Measurements from ENCODE around the gene DUOXA2. TPM values are rescaled to one million over a fixed set of nuclear protein-coding genes. Genes with fewer than 3 reads are reported as not detected.
"Not testable (repeated sequence)": the region's sequence is repeated elsewhere in the genome, so short reads cannot be mapped to it uniquely, and the experiment has no call there.

Gene DUOXA2
- total RNA-seq = not detected

DNA sequence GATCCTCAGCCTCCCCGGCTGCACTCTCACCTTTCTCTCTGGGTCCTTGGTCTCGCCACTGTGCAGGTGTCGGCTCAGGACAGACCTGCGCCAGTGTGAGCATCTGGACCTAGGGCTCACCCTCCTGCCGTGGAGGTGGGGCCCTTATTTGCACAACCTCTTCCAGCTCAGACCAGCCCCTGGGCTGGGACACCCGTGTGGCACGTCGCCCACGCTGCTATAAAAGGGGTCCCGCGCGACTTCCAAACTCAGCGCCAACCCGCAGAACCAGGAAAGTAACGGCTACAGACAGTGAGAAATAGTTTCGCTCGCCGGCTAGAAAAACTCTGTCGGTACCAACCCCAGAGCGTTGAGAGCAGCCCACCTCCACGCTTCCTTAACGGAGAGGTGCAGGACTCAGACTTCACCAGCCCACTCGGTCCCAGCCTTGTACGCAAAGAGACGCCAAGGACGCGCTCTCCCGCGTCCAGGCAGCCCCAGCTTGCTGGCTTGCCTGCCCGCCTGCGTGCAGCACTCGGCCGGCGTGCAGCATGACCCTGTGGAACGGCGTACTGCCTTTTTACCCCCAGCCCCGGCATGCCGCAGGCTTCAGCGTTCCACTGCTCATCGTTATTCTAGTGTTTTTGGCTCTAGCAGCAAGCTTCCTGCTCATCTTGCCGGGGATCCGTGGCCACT is at the start of gene DUOXA2, which contains the start of gene DUOX2:
TSS of gene DUOXA2 (plus strand) at position 251 of the 675 bp plus-strand sequence. CDS start at position 531, 280 bp downstream.
TSS of gene DUOX2 (minus strand) at position 97 of the 675 bp plus-strand sequence. CDS start 761 bp downstream, outside the sequence.
- no peaks in the 10 kb centered on the region for H3K9me3 Mint-ChIP-seq
- DNase-seq = no peak
- peak within 1 kb of the TSS; percentile 49 for H3K4me3 Mint-ChIP-seq
- no peak for ATAC-seq
- no peaks in the 10 kb centered on the region for H3K36me3 Mint-ChIP-seq (ENCODE audit: insufficient read depth)
- peaks cover 47% of the 10 kb centered on the region for H3K4me1 Mint-ChIP-seq (ENCODE audit: low read depth)
- H3K27me3 Mint-ChIP-seq (ENCODE audit: low read depth) = peaks cover 84% of the 10 kb centered on the region

DNA sequence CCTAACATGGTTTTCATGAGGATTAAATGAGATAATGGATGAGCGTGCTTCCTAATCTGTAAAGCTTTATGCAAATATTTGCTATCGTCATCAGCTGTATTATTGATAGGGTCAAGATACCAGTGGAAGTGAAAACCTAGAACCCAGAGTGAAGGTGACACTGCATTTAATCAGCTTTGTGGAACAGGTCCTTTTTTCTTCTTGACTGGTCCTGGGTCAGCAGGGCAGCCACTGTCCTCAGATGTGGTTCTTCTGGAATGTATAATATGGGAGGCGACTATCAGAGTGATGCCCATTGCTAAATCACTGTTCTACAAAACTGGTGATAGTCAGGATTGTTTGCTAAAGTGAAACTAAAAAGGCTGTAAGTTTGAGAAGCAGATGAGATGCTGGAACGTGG is 49.7 kb upstream of the DUOXA2 start:
- DNase-seq (no peak), ATAC-seq (no peak)
- H3K4me3 Mint-ChIP-seq = no peak overlapping the region
- H3K9me3 Mint-ChIP-seq = no peaks in the 10 kb centered on the region
- H3K4me1 Mint-ChIP-seq (ENCODE audit: low read depth) = peaks cover 3% of the 10 kb centered on the region
- H3K36me3 Mint-ChIP-seq (ENCODE audit: insufficient read depth) = peaks cover 20% of the 10 kb centered on the region
- H3K27me3 Mint-ChIP-seq (ENCODE audit: low read depth) = no peaks in the 10 kb centered on the region

DNA sequence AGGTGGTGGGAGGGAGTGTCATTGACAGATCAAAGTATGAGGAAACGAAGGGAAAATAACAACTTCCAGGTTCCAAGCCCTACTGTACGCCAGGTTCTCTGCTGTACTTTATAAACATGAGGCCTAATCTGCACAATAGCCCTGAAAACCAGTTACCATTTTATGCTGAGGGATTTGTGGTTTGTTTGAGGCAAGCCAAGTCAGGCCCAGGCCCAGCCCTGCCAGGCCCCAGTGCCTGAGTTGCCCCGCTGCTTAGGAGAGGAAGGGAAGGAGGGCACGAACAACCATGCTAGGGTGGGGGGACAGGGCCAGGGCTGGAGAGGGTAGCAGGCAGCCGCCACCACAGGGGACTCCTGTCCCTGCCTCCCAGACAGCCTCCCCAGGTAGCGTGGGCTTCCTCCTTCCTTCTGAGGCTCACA is 44.2 kb upstream of the DUOXA2 start:
- H3K27me3 Mint-ChIP-seq (ENCODE audit: low read depth); ATAC-seq; DNase-seq; H3K4me3 Mint-ChIP-seq; H3K9me3 Mint-ChIP-seq; H3K4me1 Mint-ChIP-seq (ENCODE audit: low read depth): not testable (repeated sequence)
- H3K36me3 Mint-ChIP-seq (ENCODE audit: insufficient read depth) = peaks cover 16% of the 10 kb centered on the region

DNA sequence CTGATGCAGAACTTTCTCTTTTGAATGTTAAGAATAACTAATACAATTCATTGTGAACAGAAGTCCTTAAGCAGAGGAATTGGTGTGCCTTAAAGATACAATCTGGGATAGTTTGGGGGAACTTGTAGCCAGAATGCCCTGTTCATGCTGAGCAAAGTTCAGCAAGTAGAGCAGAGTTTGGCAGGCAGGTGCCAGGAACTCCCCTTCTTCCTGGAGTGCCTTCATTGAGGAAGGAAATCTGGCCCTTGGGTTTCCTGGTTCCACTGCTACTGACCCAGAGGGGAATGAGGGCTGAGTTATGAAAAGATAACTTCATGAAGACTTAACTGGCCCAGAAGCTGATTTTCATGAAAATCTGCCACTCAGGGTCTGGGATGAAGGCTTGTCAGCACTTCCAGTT is 40.5 kb upstream of the DUOXA2 start:
- not testable (repeated sequence) for H3K4me3 Mint-ChIP-seq; DNase-seq; H3K4me1 Mint-ChIP-seq (ENCODE audit: low read depth); H3K36me3 Mint-ChIP-seq (ENCODE audit: insufficient read depth); H3K9me3 Mint-ChIP-seq; H3K27me3 Mint-ChIP-seq (ENCODE audit: low read depth); ATAC-seq

DNA sequence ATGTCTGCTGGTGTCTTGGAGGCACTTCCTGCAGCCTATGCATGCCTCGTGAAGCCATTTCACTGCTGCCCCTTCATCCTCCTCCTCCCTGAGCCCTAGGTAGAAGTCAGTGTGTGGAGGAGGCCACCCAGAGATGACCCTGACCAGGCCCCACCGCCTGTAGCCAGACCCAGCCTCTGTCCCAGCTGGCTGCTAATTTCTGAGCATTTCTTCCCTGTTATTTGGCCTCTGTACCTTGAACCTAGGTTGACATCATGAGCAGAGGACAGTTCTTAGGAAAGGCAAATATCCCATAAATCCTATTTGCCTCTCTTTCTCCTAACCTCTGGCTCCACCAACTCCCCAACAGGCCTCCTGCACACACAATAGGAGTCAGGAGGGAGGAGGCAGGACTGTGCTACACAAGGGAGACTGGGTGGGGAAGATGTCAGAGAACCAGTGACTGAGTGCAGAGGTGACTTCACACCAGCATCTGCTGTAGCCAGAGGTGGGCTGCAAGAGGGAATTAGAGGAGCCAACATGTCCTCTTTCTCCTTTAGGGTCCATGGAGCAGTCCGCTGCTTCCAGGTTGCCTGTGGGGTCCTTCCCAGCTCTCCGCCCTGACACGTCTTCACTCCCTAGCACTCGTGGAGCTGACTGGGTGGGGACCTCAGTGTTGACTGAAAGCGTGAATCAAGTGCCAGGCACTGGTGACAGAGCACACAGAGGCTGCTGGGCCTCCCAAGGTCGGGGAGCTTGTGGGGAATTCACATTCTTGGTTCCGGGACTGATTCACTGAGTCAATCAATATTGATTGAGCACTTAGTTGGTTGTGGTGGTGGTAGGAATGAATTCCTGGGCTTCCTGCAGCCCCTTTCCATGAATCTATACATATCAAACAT is 38.4 kb upstream of the DUOXA2 start:
- H3K27me3 Mint-ChIP-seq (ENCODE audit: low read depth); H3K4me1 Mint-ChIP-seq (ENCODE audit: low read depth); ATAC-seq; H3K9me3 Mint-ChIP-seq; H3K36me3 Mint-ChIP-seq (ENCODE audit: insufficient read depth); H3K4me3 Mint-ChIP-seq; DNase-seq: not testable (repeated sequence)

DNA sequence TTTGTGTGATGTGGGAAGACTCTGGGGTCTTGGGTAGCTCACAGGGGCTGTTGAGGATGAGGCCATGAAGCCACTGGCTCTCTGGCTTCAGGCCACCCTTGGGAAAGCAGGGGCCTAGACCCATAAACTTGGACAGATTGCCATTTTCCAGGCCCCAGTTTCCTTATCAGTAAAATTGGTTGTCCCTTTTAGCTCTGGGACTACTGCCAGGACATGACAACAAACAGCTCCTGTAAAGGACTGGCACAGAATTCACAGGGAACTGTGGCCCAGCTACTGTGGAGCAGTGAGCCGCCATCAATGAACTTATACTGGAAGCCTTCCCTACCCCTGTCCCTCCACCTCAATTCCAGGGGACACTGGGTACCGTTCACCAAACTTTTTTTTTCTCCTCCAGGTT is 36.7 kb upstream of the DUOXA2 start:
- not testable (repeated sequence) for H3K9me3 Mint-ChIP-seq; H3K4me3 Mint-ChIP-seq; H3K36me3 Mint-ChIP-seq (ENCODE audit: insufficient read depth); H3K27me3 Mint-ChIP-seq (ENCODE audit: low read depth); DNase-seq; ATAC-seq; H3K4me1 Mint-ChIP-seq (ENCODE audit: low read depth)

DNA sequence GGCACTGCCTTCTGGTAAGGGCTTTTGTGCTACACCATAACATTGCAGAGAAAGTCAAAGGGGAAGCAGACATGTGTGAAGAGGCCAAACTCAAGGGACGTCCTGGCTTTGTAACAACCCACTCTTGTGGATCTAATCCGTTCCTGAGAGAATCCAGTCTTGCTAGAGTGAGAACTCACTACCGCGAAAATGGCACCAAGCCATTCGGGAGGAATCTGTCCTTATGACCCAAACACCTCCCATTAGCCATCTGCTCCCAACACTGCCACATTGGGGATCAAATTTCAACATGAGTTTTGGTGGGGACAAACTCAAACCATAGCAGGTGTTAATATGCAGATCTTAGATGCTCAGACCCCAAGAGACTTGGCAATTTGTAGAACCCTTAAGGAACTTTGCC is 34.9 kb upstream of the DUOXA2 start:
- not testable (repeated sequence) for H3K4me3 Mint-ChIP-seq; ATAC-seq; H3K9me3 Mint-ChIP-seq; H3K4me1 Mint-ChIP-seq (ENCODE audit: low read depth); DNase-seq; H3K36me3 Mint-ChIP-seq (ENCODE audit: insufficient read depth); H3K27me3 Mint-ChIP-seq (ENCODE audit: low read depth)

DNA sequence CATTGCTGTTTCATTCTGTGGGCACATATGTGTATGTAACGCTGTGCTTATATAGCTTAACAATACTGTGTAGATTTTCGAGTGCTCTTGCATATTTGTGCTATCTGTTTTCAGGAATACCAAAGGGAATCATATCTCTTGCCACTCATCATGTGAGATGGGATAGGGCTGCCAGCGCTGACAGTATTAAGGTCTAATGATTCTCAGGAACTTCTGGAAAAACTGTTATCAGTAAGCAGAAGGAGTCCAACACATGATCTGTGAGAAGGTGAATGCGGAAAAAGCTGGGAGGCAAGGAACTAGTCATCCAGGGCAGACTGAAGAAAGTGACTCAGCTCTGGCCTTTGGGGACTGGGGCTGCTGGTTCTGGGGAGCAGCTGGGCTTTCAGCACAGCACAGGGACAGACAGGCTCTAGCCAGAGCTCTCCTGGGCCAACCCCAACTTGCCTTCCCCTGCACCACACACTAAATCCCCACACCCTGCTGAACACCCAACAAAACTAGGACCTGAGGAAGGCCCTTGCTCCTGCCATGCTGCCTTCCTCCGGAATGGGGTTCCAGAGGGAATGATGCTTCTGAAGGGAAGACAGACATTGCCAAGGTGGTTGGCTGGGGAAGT is 34.4 kb upstream of the DUOXA2 start:
- H3K4me1 Mint-ChIP-seq (ENCODE audit: low read depth); H3K36me3 Mint-ChIP-seq (ENCODE audit: insufficient read depth); ATAC-seq; H3K4me3 Mint-ChIP-seq; H3K9me3 Mint-ChIP-seq; H3K27me3 Mint-ChIP-seq (ENCODE audit: low read depth); DNase-seq: not testable (repeated sequence)

DNA sequence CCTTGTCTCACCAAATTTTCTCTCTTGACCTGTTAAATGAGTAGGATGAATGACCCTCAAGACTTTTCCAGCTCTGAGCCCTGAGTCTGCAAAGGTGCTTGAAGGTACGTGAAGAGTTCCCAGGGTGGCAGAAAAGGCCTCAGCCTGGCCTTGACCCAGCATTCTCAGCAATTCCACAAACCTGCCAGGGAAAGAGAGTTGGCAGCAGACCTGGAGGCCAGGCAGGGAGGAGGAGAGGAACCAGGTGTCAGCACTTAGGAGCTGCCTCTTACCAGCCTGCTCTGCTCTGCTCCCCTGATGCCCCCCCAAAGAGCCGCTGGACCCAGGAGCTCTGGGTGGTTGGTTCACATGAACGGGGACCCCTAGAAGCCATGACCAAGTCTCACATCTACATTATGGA is 33.5 kb upstream of the DUOXA2 start:
- H3K4me1 Mint-ChIP-seq (ENCODE audit: low read depth); H3K36me3 Mint-ChIP-seq (ENCODE audit: insufficient read depth); H3K4me3 Mint-ChIP-seq; DNase-seq; ATAC-seq; H3K9me3 Mint-ChIP-seq: not testable (repeated sequence)
- H3K27me3 Mint-ChIP-seq (ENCODE audit: low read depth) = peaks cover 11% of the 10 kb centered on the region

DNA sequence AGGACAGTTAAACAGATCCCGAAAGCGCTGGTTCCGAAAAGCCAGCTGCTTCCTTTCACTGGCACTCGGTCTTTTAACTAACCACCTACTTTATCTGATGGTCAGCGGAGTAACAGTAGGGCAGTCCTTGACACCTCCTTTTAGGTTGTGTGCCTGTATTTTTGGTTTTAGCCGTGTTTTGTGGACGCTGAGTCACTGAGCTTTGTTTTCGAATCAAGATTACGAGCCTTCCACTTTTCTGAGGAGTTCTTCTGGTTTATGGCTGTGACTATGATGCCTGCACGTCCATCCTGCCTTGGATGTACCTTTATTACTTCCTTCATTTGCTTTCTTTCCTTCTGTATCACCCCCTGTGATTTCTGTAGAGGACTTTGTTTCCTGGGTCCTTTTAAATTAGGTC is 31.7 kb upstream of the DUOXA2 start:
- not testable (repeated sequence) for H3K36me3 Mint-ChIP-seq (ENCODE audit: insufficient read depth); H3K9me3 Mint-ChIP-seq; ATAC-seq; H3K4me1 Mint-ChIP-seq (ENCODE audit: low read depth); H3K4me3 Mint-ChIP-seq; DNase-seq
- peaks cover 17% of the 10 kb centered on the region for H3K27me3 Mint-ChIP-seq (ENCODE audit: low read depth)

DNA sequence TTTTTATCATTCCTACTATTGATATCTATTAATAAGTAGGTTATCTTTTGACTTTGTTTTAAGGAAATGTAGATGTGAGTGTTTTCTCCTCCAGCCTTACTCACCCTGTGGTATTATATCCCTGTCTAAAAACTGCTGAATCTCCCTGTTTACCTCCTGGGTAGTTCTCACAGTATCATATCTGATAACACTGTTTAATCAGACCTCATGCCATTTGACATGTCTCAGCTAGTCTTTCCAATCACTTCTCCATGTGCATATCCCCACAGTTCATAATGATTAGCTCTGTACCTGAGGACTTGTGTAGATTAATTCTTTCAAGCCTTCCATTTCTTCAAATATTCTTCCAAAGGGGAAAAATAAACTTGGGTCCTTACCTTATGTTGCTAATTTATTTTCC is 30.9 kb upstream of the DUOXA2 start:
- peaks cover 22% of the 10 kb centered on the region for H3K27me3 Mint-ChIP-seq (ENCODE audit: low read depth)
- H3K4me3 Mint-ChIP-seq = no peak overlapping the region
- no peaks in the 10 kb centered on the region for H3K4me1 Mint-ChIP-seq (ENCODE audit: low read depth)
- H3K36me3 Mint-ChIP-seq (ENCODE audit: insufficient read depth) = no peaks in the 10 kb centered on the region
- no peak for ATAC-seq
- DNase-seq = no peak
- no peaks in the 10 kb centered on the region for H3K9me3 Mint-ChIP-seq

DNA sequence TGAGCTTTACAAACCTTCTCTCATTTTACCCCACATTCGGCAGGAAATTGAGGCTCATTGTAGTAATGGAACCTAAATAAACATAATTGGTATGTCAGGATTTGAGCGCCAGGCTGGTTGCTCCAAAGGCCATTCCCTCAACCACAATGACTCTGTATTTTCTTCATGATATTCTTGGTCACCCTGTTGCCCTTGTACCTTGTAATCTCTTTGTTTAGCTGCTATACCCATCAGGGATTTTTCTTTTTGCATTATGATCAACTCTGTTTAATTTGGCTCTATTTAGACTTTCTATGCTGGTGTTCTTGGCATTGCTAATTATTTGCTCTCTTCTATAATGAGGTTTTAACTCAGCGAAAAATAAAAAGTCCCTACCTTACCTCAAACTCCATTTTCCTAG is 30.0 kb upstream of the DUOXA2 start:
- Mint-ChIP-seq H3K9me3 (no peaks in the 10 kb centered on the region), H3K36me3 (ENCODE audit: insufficient read depth) (no peaks in the 10 kb centered on the region), H3K4me1 (ENCODE audit: low read depth) (no peaks in the 10 kb centered on the region), H3K4me3 (no peak overlapping the region), H3K27me3 (ENCODE audit: low read depth) (peaks cover 22% of the 10 kb centered on the region)
- DNase-seq = no peak
- ATAC-seq = no peak

DNA sequence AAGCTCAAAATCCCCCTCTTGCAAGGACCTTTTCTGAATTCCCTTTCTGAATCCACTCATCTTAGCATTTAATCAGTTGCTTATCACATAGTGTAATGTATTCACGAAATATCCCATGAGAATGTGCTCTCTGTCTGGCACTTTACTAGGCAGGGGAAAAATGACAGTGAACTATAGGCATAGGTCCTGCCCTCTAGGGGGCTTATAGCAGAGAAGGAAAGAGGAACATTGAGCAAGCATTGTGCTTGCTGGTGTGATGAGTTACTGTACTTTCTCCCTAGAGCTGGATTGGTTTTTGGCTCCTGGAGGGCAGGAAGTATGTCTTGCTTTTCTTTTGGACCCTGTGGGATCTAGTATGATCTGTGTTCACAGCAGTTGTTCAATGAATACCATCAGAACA is 26.6 kb upstream of the DUOXA2 start:
- Mint-ChIP-seq H3K9me3 (no peaks in the 10 kb centered on the region), H3K27me3 (ENCODE audit: low read depth) (peaks cover 25% of the 10 kb centered on the region), H3K4me1 (ENCODE audit: low read depth) (no peaks in the 10 kb centered on the region), H3K36me3 (ENCODE audit: insufficient read depth) (no peaks in the 10 kb centered on the region), H3K4me3 (no peak overlapping the region)
- ATAC-seq = no peak
- no peak for DNase-seq

DNA sequence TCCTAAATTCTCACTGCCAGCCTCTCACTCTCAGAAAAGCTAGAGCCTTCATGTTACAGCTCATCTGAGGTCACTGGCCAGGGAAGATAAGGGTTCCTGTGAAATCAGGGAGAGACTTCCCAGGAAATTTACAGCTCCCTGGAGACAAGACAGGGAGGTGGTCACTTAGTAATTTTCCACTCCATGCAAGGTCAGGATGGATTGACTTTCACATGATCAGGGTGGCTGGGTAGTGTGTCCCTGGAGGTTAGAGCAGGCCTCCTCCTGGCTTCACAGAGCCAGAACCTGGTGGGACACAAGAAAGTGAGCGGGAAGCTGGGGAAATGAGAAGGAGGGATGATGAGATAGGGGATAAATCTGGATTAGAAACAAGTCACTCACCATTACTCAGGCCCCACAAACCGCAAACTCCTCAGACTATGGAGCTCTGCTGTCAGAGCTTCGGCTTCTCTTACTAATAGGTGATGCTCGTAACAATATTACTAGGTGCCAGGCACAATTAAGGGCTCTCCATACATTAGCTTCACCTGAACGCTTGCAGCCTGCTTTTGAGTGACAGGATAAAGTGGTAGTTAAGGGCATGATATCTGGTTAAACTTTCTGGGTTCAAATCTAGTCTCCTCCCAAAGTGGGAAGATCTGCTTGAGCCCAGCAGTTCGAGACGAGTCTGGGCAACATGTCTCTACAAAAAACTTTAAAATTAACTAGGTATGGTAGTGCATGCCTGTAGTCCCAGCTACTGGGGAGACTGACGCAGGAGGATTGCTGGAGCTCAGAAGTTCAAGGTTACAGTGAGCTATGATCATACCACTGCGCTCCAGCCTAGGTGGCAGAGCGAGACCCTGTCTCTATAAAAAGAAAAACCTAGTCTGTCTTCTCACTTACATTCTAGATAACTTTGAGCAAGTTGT is 25.1 kb upstream of the DUOXA2 start:
- H3K9me3 Mint-ChIP-seq = no peaks in the 10 kb centered on the region
- H3K27me3 Mint-ChIP-seq (ENCODE audit: low read depth) = peaks cover 23% of the 10 kb centered on the region
- no peaks in the 10 kb centered on the region for H3K4me1 Mint-ChIP-seq (ENCODE audit: low read depth)
- no peaks in the 10 kb centered on the region for H3K36me3 Mint-ChIP-seq (ENCODE audit: insufficient read depth)
- H3K4me3 Mint-ChIP-seq = no peak overlapping the region
- DNase-seq = no peak
- no peak for ATAC-seq

Data from activated T-cell treated with anti-CD3 and anti-CD28 coated beads, Interleukin-2, amount 50 U/mL, for 4 hours (primary cell).